Measurements from ENCODE around the gene ORAI2.
"Not testable (repeated sequence)": the region's sequence is repeated elsewhere in the genome, so short reads cannot be mapped to it uniquely, and the experiment has no call there.

Gene ORAI2

GRCh38 chr7:102494473-102495149 is 61.2 kb downstream of the ORAI2 start:
- DNase-seq: not testable (repeated sequence)

- not testable (repeated sequence) for DNase-seq
These were observed 63.5 kb downstream of the ORAI2 start for GRCh38 chr7:102496861-102497260.

- not testable (repeated sequence) for DNase-seq
These were observed 63.9 kb downstream of the ORAI2 start for GRCh38 chr7:102497308-102497707.

- DNase-seq: not testable (repeated sequence)
These were observed 64.9 kb downstream of the ORAI2 start for GRCh38 chr7:102498321-102498720.

- not testable (repeated sequence) for DNase-seq
These were observed 69.8 kb downstream of the ORAI2 start for GRCh38 chr7:102503141-102503540.

GRCh38 chr7:102505298-102506185 is 72.2 kb downstream of the ORAI2 start:
- not testable (repeated sequence) for DNase-seq
